ENCODE measurements around the gene IL13RA1. TPM values are rescaled to one million over a fixed set of nuclear protein-coding genes. Genes with fewer than 3 reads are reported as not detected.

Gene IL13RA1
- total RNA-seq, 1 experiment from 2014 or later, result 14.4 TPM

- no peak overlapping the region for H3K4ac ChIP-seq (ENCODE audit: low read depth, low read length)
- H3K9me3 Mint-ChIP-seq, result peaks cover 0 to 65% of the 10 kb centered on the region in 2 experiments; a peak in 3 of 5 replicates
- H2BK15ac ChIP-seq (ENCODE audit: low read depth, low read length), result no peak overlapping the region
- H3K4me1 Mint-ChIP-seq, result no peaks in the 10 kb centered on the region
- H3K27me3 Mint-ChIP-seq (ENCODE audit: low read depth), result no peaks in the 10 kb centered on the region; the same call in 1 of the 2 replicates
- no peak overlapping the region for H3K14ac ChIP-seq (ENCODE audit: insufficient read depth, low read length)
- H2BK120ac ChIP-seq (ENCODE audit: low read depth, low read length, poor library complexity, severe bottlenecking), result no peak overlapping the region
- H2BK5ac ChIP-seq (ENCODE audit: insufficient read length, low read length), result no peak overlapping the region
- H3K9me3 ChIP-seq (ENCODE audit: control insufficient read depth, low read depth, low read length), result peaks cover 16% of the 10 kb centered on the region
- H3K9ac ChIP-seq (ENCODE audit: extremely low read depth, insufficient read length, low read length), result no peak overlapping the region
- no peak overlapping the region for H3K27ac ChIP-seq (ENCODE audit: insufficient read length, low read depth, low read length)
- no peak overlapping the region for H3K27ac Mint-ChIP-seq
- H3K36me3 Mint-ChIP-seq (ENCODE audit: insufficient read depth in 1 of 3, low read depth in 3 of 3), result no peaks in the 10 kb centered on the region
- no peak for DNase-seq
- no peak overlapping the region for H2AK5ac ChIP-seq (ENCODE audit: insufficient read length, low read length)
- no peak overlapping the region for H2BK20ac ChIP-seq (ENCODE audit: low read depth, low read length, poor library complexity, severe bottlenecking)
- no peak overlapping the region for H2AFZ ChIP-seq (ENCODE audit: low read length)
- H3K27me3 ChIP-seq (ENCODE audit: insufficient read depth, low read length), result no peaks in the 10 kb centered on the region
- no peaks in the 10 kb centered on the region for H3K4me1 ChIP-seq (ENCODE audit: insufficient read depth, low read length)
- no peak for TF ChIP-seq CTCF (conservative IDR thresholded peaks at IDR 0.05)
- H4K8ac ChIP-seq (replicated peaks; ENCODE audit: insufficient read length, low read depth, low read length), result no peak overlapping the region
- H3K79me1 ChIP-seq (ENCODE audit: insufficient read depth, low read depth, low read length, poor library complexity, severe bottlenecking), result no peaks in the 10 kb centered on the region
- H2BK12ac ChIP-seq (ENCODE audit: insufficient read length, low read depth, low read length), result no peak overlapping the region
- H3K4me2 ChIP-seq (ENCODE audit: insufficient read depth, insufficient read length, low read length), result no peak overlapping the region
- no peak overlapping the region for H3K23ac ChIP-seq (ENCODE audit: insufficient read length, low read depth, low read length)
- no peak overlapping the region for H3K56ac ChIP-seq (ENCODE audit: insufficient read length, low read depth, low read length)
- no peak overlapping the region for H4K91ac ChIP-seq (ENCODE audit: insufficient read length, low read depth, low read length)
- no peaks in the 10 kb centered on the region for H3K23me2 ChIP-seq (ENCODE audit: insufficient read length, low read depth, low read length, poor library complexity, severe bottlenecking)
- H3T11ph ChIP-seq (ENCODE audit: low read length), result no peak overlapping the region
- H3K18ac ChIP-seq (ENCODE audit: insufficient read length, low read depth, low read length), result no peak overlapping the region
- no CpG with 5 or more reads among the region's 2 CpGs for WGBS (ENCODE audit: extremely low coverage, insufficient read length, low lambda C conversion rate)
- no peaks in the 10 kb centered on the region for H3K79me2 ChIP-seq (ENCODE audit: insufficient read depth, low read length)
- H4K5ac ChIP-seq (ENCODE audit: insufficient read length, low read depth, low read length), result no peak overlapping the region
- no peak overlapping the region for H3K4me3 Mint-ChIP-seq
- no peaks in the 10 kb centered on the region for H4K20me1 ChIP-seq (ENCODE audit: control insufficient read depth, insufficient read depth, insufficient read length)
Measured at GRCh38 chrX:118693843-118694242, 33.6 kb upstream of the IL13RA1 start.

Data from H9 (cell line).